ENCODE results near the gene HHATL.

DNA sequence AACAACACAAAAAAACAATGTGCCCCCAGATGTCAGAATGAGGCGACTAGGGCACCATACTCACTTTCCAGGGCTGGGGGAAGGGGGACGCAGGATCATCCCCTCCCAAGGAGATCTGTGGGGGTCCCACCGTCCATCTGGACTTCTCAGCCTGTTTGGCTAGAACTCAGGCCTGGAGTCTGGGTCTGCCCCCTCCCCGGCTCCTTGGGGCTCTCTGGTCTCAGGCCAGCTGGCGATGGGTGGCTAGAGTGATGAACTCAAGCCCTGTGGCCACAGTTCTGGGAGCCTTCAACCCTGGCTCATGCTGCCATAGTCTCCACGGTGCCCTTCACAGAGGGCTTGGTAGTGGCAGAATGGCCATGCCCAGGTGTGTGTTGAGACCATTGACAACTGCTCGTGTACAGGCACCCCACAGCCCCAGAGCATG, 35.5 kb downstream of the HHATL start:
- TF ChIP-seq, protein P1, sequence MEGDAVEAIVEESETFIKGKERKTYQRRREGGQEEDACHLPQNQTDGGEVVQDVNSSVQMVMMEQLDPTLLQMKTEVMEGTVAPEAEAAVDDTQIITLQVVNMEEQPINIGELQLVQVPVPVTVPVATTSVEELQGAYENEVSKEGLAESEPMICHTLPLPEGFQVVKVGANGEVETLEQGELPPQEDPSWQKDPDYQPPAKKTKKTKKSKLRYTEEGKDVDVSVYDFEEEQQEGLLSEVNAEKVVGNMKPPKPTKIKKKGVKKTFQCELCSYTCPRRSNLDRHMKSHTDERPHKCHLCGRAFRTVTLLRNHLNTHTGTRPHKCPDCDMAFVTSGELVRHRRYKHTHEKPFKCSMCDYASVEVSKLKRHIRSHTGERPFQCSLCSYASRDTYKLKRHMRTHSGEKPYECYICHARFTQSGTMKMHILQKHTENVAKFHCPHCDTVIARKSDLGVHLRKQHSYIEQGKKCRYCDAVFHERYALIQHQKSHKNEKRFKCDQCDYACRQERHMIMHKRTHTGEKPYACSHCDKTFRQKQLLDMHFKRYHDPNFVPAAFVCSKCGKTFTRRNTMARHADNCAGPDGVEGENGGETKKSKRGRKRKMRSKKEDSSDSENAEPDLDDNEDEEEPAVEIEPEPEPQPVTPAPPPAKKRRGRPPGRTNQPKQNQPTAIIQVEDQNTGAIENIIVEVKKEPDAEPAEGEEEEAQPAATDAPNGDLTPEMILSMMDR (conservative IDR thresholded peaks at IDR 0.05) = no peak
- TF ChIP-seq ZFX (IDR thresholded peaks at IDR 0.05) = no peak
